GM19397 (cell line): ENCODE results near the gene ARHGAP5.

Source experiments
- ATAC-seq: cut with Tn5 transposase; IDR thresholded peaks from one replicate; pipeline ENCODE4 v1.9.1; 2021; ENCODE audit warnings: mild to moderate bottlenecking, moderate library complexity; ENCODE audit not compliant: unreplicated experiment

ARHGAP5 gene

GRCh38 chr14:32206552-32206951 lies 129.4 kb downstream of the ARHGAP5 start:
- ATAC-seq: no peak

DNA sequence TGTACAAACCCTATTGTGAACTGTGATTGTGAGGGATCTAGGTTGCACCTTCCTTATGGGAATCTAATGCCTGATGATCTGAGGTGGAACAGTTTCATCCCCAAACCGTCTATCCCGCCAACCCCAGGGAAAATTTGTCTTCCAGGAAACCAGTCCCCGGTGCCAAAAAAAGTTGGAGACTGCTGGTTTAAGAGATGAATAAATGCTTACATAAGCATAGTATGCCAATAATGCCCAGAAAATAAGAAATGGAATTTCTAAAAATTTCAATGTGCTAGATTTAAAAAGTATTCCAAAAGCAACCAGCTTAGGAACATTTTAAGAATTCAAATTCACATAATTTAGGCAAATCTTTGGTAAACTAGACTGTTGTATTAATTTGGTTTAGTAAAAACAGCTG lies 131.4 kb downstream of the ARHGAP5 start:
- ATAC-seq: no peak
